ENCODE data around the gene KCNB1.

DNA sequence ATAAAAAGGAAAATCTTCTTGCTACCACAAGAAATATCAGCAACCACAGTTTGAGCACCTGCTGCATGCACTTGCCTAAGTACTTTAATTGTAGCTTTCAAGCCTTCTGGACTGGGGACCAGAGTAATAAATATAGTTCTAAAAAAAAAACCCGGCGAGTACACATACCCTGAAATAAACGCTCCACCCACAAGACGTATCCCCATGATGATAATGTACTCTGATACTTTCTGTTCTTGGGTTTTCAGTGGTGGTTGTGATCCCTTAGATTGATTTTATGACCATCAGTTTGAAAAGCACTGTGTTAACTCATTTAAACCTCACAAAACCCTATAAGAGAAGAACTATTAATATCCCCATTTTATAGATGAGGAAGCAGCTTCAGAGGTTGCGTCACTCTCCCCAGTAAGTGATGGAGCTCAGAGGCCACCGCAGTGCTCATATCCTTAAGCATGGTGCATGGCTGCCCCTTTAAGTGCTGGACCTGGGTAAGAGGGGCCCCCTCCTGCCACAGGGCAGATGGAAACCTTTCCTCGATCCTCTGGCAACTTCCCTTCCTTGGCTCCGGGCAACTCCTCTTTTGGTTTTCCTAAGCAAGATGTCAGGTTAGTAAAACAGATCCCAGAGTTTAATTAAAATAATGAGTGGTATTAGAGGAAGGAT, 67.3 kb downstream of the KCNB1 start:
- TF ChIP-seq, protein P1, sequence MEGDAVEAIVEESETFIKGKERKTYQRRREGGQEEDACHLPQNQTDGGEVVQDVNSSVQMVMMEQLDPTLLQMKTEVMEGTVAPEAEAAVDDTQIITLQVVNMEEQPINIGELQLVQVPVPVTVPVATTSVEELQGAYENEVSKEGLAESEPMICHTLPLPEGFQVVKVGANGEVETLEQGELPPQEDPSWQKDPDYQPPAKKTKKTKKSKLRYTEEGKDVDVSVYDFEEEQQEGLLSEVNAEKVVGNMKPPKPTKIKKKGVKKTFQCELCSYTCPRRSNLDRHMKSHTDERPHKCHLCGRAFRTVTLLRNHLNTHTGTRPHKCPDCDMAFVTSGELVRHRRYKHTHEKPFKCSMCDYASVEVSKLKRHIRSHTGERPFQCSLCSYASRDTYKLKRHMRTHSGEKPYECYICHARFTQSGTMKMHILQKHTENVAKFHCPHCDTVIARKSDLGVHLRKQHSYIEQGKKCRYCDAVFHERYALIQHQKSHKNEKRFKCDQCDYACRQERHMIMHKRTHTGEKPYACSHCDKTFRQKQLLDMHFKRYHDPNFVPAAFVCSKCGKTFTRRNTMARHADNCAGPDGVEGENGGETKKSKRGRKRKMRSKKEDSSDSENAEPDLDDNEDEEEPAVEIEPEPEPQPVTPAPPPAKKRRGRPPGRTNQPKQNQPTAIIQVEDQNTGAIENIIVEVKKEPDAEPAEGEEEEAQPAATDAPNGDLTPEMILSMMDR (IDR thresholded peaks at IDR 0.05) = no peak
- no peak for TF ChIP-seq POLR2A (IDR thresholded peaks at IDR 0.05)
- TF ChIP-seq POLR2AphosphoS5 (IDR thresholded peaks at IDR 0.05) = no peak

Data from breast epithelium (tissue), 3 donors.